Measurements from ENCODE around the gene PDZD7. TPM values are rescaled to one million over a fixed set of nuclear protein-coding genes. Genes with fewer than 3 reads are reported as not detected.

Gene PDZD7
- total and polyA plus RNA-seq, 4 donors: 0.06 to 0.09 (median 0.07) TPM; not detected in 1

DNA sequence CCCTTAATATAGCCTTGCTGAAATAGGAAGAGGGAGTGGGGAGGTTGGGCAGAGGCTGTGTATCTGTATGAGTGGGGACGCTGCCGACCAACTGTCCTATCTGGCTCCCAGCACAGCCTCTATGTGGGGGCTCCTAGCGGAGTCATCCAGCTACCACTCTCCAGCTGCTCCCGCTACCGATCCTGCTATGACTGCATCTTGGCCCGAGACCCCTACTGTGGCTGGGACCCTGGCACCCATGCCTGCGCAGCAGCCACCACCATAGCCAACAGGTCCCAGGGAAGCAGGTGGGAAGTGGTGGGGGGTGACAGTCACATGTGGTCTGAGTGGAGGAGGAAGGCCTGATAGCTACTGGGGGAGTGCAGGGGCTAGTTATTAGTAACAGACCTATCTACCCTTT, 50.2 kb downstream of the PDZD7 start:
- 97% methylated on average over 7 of the region's 7 CpGs for WGBS
- peaks cover 6 to 55% (median 27%) of the 10 kb centered on the region in 4 donors for H3K36me3 ChIP-seq (ENCODE audit: control insufficient read depth in 4 of 4, insufficient read depth in 3 of 4, low read depth in 1 of 4, low read length in 3 of 4)
- no peak overlapping the region for H3K4me3 ChIP-seq (ENCODE audit: low read depth in 1 of 3, low read length in 3 of 3)
- H3K4me1 ChIP-seq (ENCODE audit: control insufficient read depth in 4 of 4, insufficient read depth in 4 of 4, low read length in 3 of 4): peaks cover 0 to 8% (median 5%) of the 10 kb centered on the region in 4 donors
- H3K27me3 ChIP-seq (ENCODE audit: control insufficient read depth in 4 of 4, insufficient read depth in 4 of 4, low read length in 3 of 4): no peaks in the 10 kb centered on the region
- H3K27ac ChIP-seq (ENCODE audit: low read depth in 1 of 2, low read length in 2 of 2): no peak overlapping the region
- TF ChIP-seq NR2F2 (IDR thresholded peaks at IDR 0.05): no peak
- no peak for TF ChIP-seq HNF4A (conservative IDR thresholded peaks at IDR 0.05)
- TF ChIP-seq, protein P1, sequence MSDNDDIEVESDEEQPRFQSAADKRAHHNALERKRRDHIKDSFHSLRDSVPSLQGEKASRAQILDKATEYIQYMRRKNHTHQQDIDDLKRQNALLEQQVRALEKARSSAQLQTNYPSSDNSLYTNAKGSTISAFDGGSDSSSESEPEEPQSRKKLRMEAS (IDR thresholded peaks at IDR 0.05): no peak
- TF ChIP-seq, protein P2, sequence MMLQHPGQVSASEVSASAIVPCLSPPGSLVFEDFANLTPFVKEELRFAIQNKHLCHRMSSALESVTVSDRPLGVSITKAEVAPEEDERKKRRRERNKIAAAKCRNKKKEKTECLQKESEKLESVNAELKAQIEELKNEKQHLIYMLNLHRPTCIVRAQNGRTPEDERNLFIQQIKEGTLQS (IDR thresholded peaks at IDR 0.05): no peak
- no peak for TF ChIP-seq GABPA (IDR thresholded peaks at IDR 0.05 in 1 of 2, conservative IDR thresholded peaks at IDR 0.05 in 1 of 2)
- TF ChIP-seq FOXA1 (IDR thresholded peaks at IDR 0.05): no peak
- H3K9me3 ChIP-seq (ENCODE audit: control insufficient read depth in 4 of 4, low read length in 3 of 4): no peaks in the 10 kb centered on the region
- no peak for DNase-seq (ENCODE audit: low spot score)
- H3K9ac ChIP-seq (ENCODE audit: low read depth in 1 of 2, low read length in 2 of 2): no peak overlapping the region

DNA sequence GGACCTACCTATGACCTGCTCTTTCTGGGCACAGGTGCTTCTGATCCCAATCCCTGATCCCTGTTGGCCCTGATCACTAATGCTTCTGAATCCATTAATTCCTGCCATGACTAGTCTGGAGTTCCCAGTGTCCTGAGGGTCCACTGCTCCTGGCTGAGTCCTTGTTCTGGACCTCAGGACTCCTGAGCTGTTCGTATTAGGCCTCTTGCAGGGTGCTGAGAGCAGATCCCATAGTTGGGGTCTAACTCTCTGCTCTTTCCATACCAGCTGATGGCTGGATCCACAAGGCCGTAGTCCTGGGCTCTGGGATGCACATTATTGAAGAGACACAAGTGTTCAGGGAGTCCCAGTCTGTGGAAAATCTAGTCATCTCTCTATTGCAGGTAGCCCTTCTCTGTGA, 50.6 kb downstream of the PDZD7 start:
- H3K9ac ChIP-seq (ENCODE audit: low read depth in 1 of 2, low read length in 2 of 2): no peak overlapping the region
- no peak for DNase-seq (ENCODE audit: low spot score)
- WGBS: 93% methylated on average over 2 of the region's 2 CpGs
- no peaks in the 10 kb centered on the region for H3K27me3 ChIP-seq (ENCODE audit: control insufficient read depth in 4 of 4, insufficient read depth in 4 of 4, low read length in 3 of 4)
- H3K27ac ChIP-seq (ENCODE audit: low read depth in 1 of 2, low read length in 2 of 2): no peak overlapping the region
- TF ChIP-seq GABPA (IDR thresholded peaks at IDR 0.05 in 1 of 2, conservative IDR thresholded peaks at IDR 0.05 in 1 of 2) (no peak), NR2F2 (IDR thresholded peaks at IDR 0.05) (no peak)
- TF ChIP-seq, protein P3, sequence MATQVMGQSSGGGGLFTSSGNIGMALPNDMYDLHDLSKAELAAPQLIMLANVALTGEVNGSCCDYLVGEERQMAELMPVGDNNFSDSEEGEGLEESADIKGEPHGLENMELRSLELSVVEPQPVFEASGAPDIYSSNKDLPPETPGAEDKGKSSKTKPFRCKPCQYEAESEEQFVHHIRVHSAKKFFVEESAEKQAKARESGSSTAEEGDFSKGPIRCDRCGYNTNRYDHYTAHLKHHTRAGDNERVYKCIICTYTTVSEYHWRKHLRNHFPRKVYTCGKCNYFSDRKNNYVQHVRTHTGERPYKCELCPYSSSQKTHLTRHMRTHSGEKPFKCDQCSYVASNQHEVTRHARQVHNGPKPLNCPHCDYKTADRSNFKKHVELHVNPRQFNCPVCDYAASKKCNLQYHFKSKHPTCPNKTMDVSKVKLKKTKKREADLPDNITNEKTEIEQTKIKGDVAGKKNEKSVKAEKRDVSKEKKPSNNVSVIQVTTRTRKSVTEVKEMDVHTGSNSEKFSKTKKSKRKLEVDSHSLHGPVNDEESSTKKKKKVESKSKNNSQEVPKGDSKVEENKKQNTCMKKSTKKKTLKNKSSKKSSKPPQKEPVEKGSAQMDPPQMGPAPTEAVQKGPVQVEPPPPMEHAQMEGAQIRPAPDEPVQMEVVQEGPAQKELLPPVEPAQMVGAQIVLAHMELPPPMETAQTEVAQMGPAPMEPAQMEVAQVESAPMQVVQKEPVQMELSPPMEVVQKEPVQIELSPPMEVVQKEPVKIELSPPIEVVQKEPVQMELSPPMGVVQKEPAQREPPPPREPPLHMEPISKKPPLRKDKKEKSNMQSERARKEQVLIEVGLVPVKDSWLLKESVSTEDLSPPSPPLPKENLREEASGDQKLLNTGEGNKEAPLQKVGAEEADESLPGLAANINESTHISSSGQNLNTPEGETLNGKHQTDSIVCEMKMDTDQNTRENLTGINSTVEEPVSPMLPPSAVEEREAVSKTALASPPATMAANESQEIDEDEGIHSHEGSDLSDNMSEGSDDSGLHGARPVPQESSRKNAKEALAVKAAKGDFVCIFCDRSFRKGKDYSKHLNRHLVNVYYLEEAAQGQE (IDR thresholded peaks at IDR 0.05): no peak
- TF ChIP-seq, protein P4, sequence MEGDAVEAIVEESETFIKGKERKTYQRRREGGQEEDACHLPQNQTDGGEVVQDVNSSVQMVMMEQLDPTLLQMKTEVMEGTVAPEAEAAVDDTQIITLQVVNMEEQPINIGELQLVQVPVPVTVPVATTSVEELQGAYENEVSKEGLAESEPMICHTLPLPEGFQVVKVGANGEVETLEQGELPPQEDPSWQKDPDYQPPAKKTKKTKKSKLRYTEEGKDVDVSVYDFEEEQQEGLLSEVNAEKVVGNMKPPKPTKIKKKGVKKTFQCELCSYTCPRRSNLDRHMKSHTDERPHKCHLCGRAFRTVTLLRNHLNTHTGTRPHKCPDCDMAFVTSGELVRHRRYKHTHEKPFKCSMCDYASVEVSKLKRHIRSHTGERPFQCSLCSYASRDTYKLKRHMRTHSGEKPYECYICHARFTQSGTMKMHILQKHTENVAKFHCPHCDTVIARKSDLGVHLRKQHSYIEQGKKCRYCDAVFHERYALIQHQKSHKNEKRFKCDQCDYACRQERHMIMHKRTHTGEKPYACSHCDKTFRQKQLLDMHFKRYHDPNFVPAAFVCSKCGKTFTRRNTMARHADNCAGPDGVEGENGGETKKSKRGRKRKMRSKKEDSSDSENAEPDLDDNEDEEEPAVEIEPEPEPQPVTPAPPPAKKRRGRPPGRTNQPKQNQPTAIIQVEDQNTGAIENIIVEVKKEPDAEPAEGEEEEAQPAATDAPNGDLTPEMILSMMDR (IDR thresholded peaks at IDR 0.05; ENCODE audit: low read depth, low read length, missing input control): no peak
- no peak overlapping the region for H3K4me3 ChIP-seq (ENCODE audit: low read depth in 1 of 3, low read length in 3 of 3)
- H3K36me3 ChIP-seq (ENCODE audit: control insufficient read depth in 4 of 4, insufficient read depth in 3 of 4, low read depth in 1 of 4, low read length in 3 of 4): peaks cover 6 to 55% (median 27%) of the 10 kb centered on the region in 4 donors
- peaks cover 0 to 4% (median under 1%) of the 10 kb centered on the region in 4 donors for H3K4me1 ChIP-seq (ENCODE audit: control insufficient read depth in 4 of 4, insufficient read depth in 4 of 4, low read length in 3 of 4)
- H3K9me3 ChIP-seq (ENCODE audit: control insufficient read depth in 4 of 4, low read length in 3 of 4): no peaks in the 10 kb centered on the region

DNA sequence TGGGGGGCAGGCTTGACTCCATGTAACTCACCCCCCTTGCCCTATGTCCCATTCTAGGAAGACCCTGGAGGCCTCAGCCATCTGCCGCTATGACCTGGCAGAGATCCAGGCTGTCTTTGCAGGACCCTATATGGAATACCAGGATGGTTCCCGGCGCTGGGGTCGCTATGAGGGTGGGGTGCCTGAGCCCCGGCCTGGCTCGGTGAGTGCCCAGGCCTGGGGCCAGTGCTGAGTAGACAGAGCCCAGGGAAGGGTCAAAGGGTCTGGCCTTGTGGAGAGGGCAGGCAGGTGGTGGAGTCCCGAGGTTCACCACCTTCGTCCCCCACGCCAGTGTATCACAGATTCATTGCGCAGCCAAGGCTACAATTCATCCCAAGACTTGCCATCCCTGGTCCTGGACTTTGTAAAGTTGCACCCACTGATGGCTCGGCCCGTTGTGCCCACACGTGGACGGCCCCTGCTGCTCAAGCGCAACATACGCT, 51.1 kb downstream of the PDZD7 start:
- H3K27ac ChIP-seq (ENCODE audit: low read depth in 1 of 2, low read length in 2 of 2): no peak overlapping the region
- 97% methylated on average over 16 of the region's 16 CpGs for WGBS
- no peak for TF ChIP-seq TAF1 (conservative IDR thresholded peaks at IDR 0.05)
- no peak for TF ChIP-seq RAD21 (IDR thresholded peaks at IDR 0.05)
- TF ChIP-seq, protein P1 (IDR thresholded peaks at IDR 0.05): no peak
- TF ChIP-seq FOXA2 (IDR thresholded peaks at IDR 0.05): no peak
- no peak for TF ChIP-seq EGR1 (IDR thresholded peaks at IDR 0.05; ENCODE audit: low read depth in 2 of 2)
- TF ChIP-seq SP1 (IDR thresholded peaks at IDR 0.05): no peak
- no peak for TF ChIP-seq YY1 (IDR thresholded peaks at IDR 0.05)
- no peaks in the 10 kb centered on the region for H3K27me3 ChIP-seq (ENCODE audit: control insufficient read depth in 4 of 4, insufficient read depth in 4 of 4, low read length in 3 of 4)
- H3K9ac ChIP-seq (ENCODE audit: low read depth in 1 of 2, low read length in 2 of 2): no peak overlapping the region
- peaks cover 6 to 57% (median 27%) of the 10 kb centered on the region in 4 donors for H3K36me3 ChIP-seq (ENCODE audit: control insufficient read depth in 4 of 4, insufficient read depth in 3 of 4, low read depth in 1 of 4, low read length in 3 of 4)
- no peaks in the 10 kb centered on the region for H3K4me1 ChIP-seq (ENCODE audit: control insufficient read depth in 4 of 4, insufficient read depth in 4 of 4, low read length in 3 of 4)
- DNase-seq (ENCODE audit: low spot score): no peak
- H3K4me3 ChIP-seq (ENCODE audit: low read depth in 1 of 3, low read length in 3 of 3): no peak overlapping the region
- H3K9me3 ChIP-seq (ENCODE audit: control insufficient read depth in 4 of 4, low read length in 3 of 4): no peaks in the 10 kb centered on the region
